Measurements from ENCODE around the gene USP36.

DNA sequence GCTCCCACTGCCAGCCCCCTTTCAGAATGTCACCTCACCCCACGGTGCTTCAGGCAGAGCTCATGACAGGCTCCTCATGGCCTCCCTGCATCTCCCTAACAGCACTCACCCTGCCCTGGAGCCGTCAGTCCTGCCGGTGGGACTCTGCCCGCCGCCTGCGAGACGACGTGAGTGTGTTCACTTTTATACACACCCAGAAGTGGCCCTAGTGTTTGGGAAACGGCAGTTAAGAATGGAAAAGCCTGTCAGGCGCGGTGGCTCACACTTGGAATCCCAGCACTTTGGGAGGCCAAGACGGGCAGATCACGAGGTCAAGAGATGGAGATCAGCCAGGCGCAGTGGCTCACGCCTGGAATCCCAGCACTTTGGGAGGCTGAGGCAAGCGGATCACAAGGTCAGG is 46.2 kb downstream of the USP36 start:
- TF ChIP-seq, protein P1, sequence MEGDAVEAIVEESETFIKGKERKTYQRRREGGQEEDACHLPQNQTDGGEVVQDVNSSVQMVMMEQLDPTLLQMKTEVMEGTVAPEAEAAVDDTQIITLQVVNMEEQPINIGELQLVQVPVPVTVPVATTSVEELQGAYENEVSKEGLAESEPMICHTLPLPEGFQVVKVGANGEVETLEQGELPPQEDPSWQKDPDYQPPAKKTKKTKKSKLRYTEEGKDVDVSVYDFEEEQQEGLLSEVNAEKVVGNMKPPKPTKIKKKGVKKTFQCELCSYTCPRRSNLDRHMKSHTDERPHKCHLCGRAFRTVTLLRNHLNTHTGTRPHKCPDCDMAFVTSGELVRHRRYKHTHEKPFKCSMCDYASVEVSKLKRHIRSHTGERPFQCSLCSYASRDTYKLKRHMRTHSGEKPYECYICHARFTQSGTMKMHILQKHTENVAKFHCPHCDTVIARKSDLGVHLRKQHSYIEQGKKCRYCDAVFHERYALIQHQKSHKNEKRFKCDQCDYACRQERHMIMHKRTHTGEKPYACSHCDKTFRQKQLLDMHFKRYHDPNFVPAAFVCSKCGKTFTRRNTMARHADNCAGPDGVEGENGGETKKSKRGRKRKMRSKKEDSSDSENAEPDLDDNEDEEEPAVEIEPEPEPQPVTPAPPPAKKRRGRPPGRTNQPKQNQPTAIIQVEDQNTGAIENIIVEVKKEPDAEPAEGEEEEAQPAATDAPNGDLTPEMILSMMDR (conservative IDR thresholded peaks at IDR 0.05; ENCODE audit: low read length), result no peak
- no peak for TF ChIP-seq EZH2phosphoT487 (IDR thresholded peaks at IDR 0.05; ENCODE audit: borderline replicate concordance, low read depth, low read length)

Measured in OCI-LY7 (cell line).